ENCODE measurements around the gene RDH8.

DNA sequence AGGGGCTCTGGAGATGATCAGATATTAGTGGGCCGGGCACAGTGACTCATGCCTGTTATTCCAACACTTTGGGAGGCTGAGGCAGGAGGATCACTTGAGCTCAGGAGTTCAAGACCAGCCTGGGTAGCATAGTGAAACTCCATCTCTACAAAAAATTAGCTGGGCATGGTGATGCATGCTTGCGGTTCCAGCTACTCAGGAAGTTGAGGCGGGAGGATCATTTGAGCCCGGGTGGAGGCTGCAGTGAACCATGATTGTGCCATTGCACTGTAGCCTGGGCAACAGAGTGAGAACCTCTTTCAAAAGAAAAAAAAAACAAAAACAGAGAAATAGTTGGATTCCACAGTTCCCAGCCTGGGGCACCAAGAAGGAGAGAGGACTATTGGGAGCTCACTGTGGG, 54.9 kb downstream of the RDH8 start:
- TF ChIP-seq, protein P1, sequence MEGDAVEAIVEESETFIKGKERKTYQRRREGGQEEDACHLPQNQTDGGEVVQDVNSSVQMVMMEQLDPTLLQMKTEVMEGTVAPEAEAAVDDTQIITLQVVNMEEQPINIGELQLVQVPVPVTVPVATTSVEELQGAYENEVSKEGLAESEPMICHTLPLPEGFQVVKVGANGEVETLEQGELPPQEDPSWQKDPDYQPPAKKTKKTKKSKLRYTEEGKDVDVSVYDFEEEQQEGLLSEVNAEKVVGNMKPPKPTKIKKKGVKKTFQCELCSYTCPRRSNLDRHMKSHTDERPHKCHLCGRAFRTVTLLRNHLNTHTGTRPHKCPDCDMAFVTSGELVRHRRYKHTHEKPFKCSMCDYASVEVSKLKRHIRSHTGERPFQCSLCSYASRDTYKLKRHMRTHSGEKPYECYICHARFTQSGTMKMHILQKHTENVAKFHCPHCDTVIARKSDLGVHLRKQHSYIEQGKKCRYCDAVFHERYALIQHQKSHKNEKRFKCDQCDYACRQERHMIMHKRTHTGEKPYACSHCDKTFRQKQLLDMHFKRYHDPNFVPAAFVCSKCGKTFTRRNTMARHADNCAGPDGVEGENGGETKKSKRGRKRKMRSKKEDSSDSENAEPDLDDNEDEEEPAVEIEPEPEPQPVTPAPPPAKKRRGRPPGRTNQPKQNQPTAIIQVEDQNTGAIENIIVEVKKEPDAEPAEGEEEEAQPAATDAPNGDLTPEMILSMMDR (conservative IDR thresholded peaks at IDR 0.05; ENCODE audit: low read depth, low read length): no peak
- TF ChIP-seq EZH2 (IDR thresholded peaks at IDR 0.05; ENCODE audit: borderline replicate concordance, low read depth, low read length, poor library complexity, severe bottlenecking): no peak
